H1 (cell line): Measurements from ENCODE around the gene SMTNL2. TPM values are rescaled to one million over a fixed set of nuclear protein-coding genes. Genes with fewer than 3 reads are reported as not detected.

Source experiments
- CTCF ChIA-PET: fragments of 300-600 bp; sonication (Branson Sonifier 250); formaldehyde crosslinking; loops from one replicate; lab custom pipeline; 2021; ENCODE audit not compliant: partially characterized antibody; lab: Charles Lee
- POLR2A ChIA-PET: fragments of 300-600 bp; sonication (Branson Sonifier 250); formaldehyde crosslinking; loops from one replicate; lab custom pipeline; 2021; ENCODE audit warnings: inconsistent platforms; ENCODE audit not compliant: partially characterized antibody; lab: Charles Lee
- DNase-seq, 2 experiments: peaks; one replicate each; pipeline versions ENCODE4 v3.0.0 to v3.0.0-alpha.2; 2010 to 2022; ENCODE audit warnings: low spot score in 2 of 2, low read depth in 1 of 2, mixed read lengths in 1 of 2
- FAIRE-seq: peaks from 2 replicates; lab custom pipeline; 2011; peaks lifted over from hg19 to GRCh38; lab: Jason Lieb, UNC
- H2AFZ ChIP-seq: 2 replicates; pipeline ENCODE4 v1.8.1; 2012; ENCODE audit warnings: low read length, inconsistent platforms
- H2AK5ac ChIP-seq: 2 replicates; pipeline ENCODE4 v1.6.1; 2013; ENCODE audit warnings: low read depth, low read length
- H2BK120ac ChIP-seq: replicated peaks from 2 replicates; pipeline ENCODE3; 2013; ENCODE audit warnings: low read depth, low read length, inconsistent platforms
- H2BK12ac ChIP-seq: 2 replicates; pipeline ENCODE4 v1.6.1; 2013; ENCODE audit warnings: low read depth, low read length
- H2BK15ac ChIP-seq: 2 replicates; pipeline ENCODE4 v1.6.1; 2013; ENCODE audit warnings: low read length
- H2BK20ac ChIP-seq: 2 replicates; pipeline ENCODE4 v1.6.1; 2013; ENCODE audit warnings: low read length
- H2BK5ac ChIP-seq: 2 replicates; pipeline ENCODE4 v1.6.1; 2013; ENCODE audit warnings: low read depth, low read length
- H3K14ac ChIP-seq: 2 replicates; pipeline ENCODE4 v1.6.1; 2013; ENCODE audit warnings: inconsistent platforms; ENCODE audit not compliant: insufficient read length
- H3K18ac ChIP-seq: 2 replicates; pipeline ENCODE4 v1.6.1; 2013; ENCODE audit warnings: low read length; ENCODE audit errors: extremely low read depth
- H3K23ac ChIP-seq: 2 replicates; pipeline ENCODE4 v1.6.1; 2013; ENCODE audit warnings: inconsistent platforms; ENCODE audit not compliant: insufficient read length
- H3K23me2 ChIP-seq: 2 replicates; pipeline ENCODE4 v1.6.1; 2013; ENCODE audit warnings: low read depth, low read length
- H3K27ac ChIP-seq: 2 replicates; pipeline ENCODE4 v1.6.1; 2011; ENCODE audit warnings: low read depth, low read length, inconsistent platforms
- H3K27me3 ChIP-seq, 4 experiments: replicated peaks in 1 of 4; 1 replicate in 1 of 4; 2 replicates in 3 of 4; pipeline versions ENCODE4 v1.6.1 to v1.8.1; 2011 to 2013; ENCODE audit warnings: low read length in 3 of 4, mild to moderate bottlenecking in 3 of 4, inconsistent platforms in 2 of 4, mixed read lengths in 2 of 4, moderate library complexity in 1 of 4; ENCODE audit not compliant: control insufficient read depth in 3 of 4, insufficient read depth in 3 of 4; ENCODE audit errors: extremely low read depth in 1 of 4
- H3K36me3 ChIP-seq, 4 experiments: 2 replicates each; pipeline versions ENCODE4 v1.6.1 to v1.8.1; 2011 to 2013; ENCODE audit warnings: mild to moderate bottlenecking in 4 of 4, low read length in 3 of 4, moderate library complexity in 2 of 4, control low read depth in 1 of 4, inconsistent platforms in 1 of 4; ENCODE audit not compliant: insufficient read depth in 4 of 4, control insufficient read depth in 2 of 4
- H3K4ac ChIP-seq: replicated peaks from 2 replicates; pipeline ENCODE3; 2013; ENCODE audit warnings: low read length, low read depth, mixed read lengths, inconsistent platforms; ENCODE audit not compliant: insufficient read length
- H3K4me1 ChIP-seq, 4 experiments: replicated peaks in 1 of 4; 1 replicate in 1 of 4; 2 replicates in 3 of 4; pipeline versions ENCODE4 v1.6.1 to v1.8.1; 2011 to 2013; ENCODE audit warnings: low read length in 3 of 4, inconsistent platforms in 2 of 4, mixed read lengths in 1 of 4; ENCODE audit not compliant: insufficient read depth in 4 of 4, control insufficient read depth in 3 of 4
- H3K4me2 ChIP-seq, 2 experiments: 2 replicates each; pipeline versions ENCODE4 v1.6.1 to v1.8.1; 2011 to 2013; ENCODE audit warnings: low read depth in 2 of 2, low read length in 2 of 2, control low read depth in 1 of 2, inconsistent platforms in 1 of 2, mild to moderate bottlenecking in 1 of 2; ENCODE audit not compliant: insufficient read depth in 1 of 2
- H3K4me3 ChIP-seq, 4 experiments: fragments of 200-600, 300-600 bp in 1 of 4; sonication (generic), shearing (Covaris generic), sonication (Bioruptor Twin) in 1 of 4; 2 replicates each; pipeline versions ENCODE4 v1.5.1 to v1.8.1; 2011 to 2016; ENCODE audit warnings: low read length in 4 of 4, low read depth in 3 of 4, control low read depth in 2 of 4, inconsistent platforms in 2 of 4, mild to moderate bottlenecking in 2 of 4, mixed read lengths in 1 of 4, moderate library complexity in 1 of 4; ENCODE audit not compliant: insufficient read depth in 2 of 4; ENCODE audit errors: extremely low read depth in 1 of 4
- H3K56ac ChIP-seq: replicated peaks from 2 replicates; pipeline ENCODE3; 2013; ENCODE audit warnings: low read depth, mild to moderate bottlenecking, mixed read lengths, low read length, inconsistent platforms; ENCODE audit not compliant: insufficient read length
- H3K79me1 ChIP-seq: 2 replicates; pipeline ENCODE4 v1.6.1; 2013; ENCODE audit warnings: low read depth, low read length, control low read depth
- H3K79me2 ChIP-seq, 2 experiments: 2 replicates each; pipeline versions ENCODE4 v1.6.1 to v1.8.1; 2012 to 2013; ENCODE audit warnings: low read length in 2 of 2, mild to moderate bottlenecking in 2 of 2, inconsistent platforms in 1 of 2; ENCODE audit not compliant: insufficient read depth in 2 of 2, control insufficient read depth in 1 of 2
- H3K9ac ChIP-seq, 4 experiments: replicated peaks in 1 of 4; 1 replicate in 1 of 4; 2 replicates in 3 of 4; pipeline versions ENCODE4 v1.6.1 to v1.8.1; 2011 to 2013; ENCODE audit warnings: low read depth in 3 of 4, low read length in 3 of 4, control low read depth in 2 of 4, mild to moderate bottlenecking in 2 of 4, moderate library complexity in 2 of 4, inconsistent platforms in 1 of 4; ENCODE audit errors: extremely low read depth in 1 of 4
- H3K9me3 ChIP-seq, 2 experiments: 2 replicates each; pipeline versions ENCODE4 v1.6.1 to v1.8.1; 2012 to 2013; ENCODE audit warnings: mild to moderate bottlenecking in 2 of 2, moderate library complexity in 2 of 2, control low read depth in 1 of 2, inconsistent platforms in 1 of 2, low read depth in 1 of 2, low read length in 1 of 2, mixed read lengths in 1 of 2; ENCODE audit not compliant: insufficient read depth in 2 of 2
- H4K20me1 ChIP-seq, 2 experiments: replicated peaks in 1 of 2; 2 replicates each; pipeline versions ENCODE3 to v1.8.1; 2011 to 2013; ENCODE audit warnings: inconsistent platforms in 2 of 2, low read length in 2 of 2, mild to moderate bottlenecking in 1 of 2; ENCODE audit not compliant: insufficient read depth in 2 of 2, control insufficient read depth in 1 of 2
- H4K5ac ChIP-seq: 2 replicates; pipeline ENCODE4 v1.6.1; 2013; ENCODE audit warnings: low read length, low read depth, mixed read lengths, inconsistent platforms; ENCODE audit not compliant: insufficient read length
- H4K8ac ChIP-seq: 2 replicates; pipeline ENCODE4 v1.8.0; 2013; ENCODE audit warnings: mild to moderate bottlenecking, moderate library complexity, low read length, inconsistent platforms; ENCODE audit not compliant: insufficient read depth; ENCODE audit errors: extremely low read depth
- H4K91ac ChIP-seq: replicated peaks from 2 replicates; pipeline ENCODE3; 2013; ENCODE audit warnings: low read length, mixed read lengths, inconsistent platforms; ENCODE audit not compliant: insufficient read length
- CBX8 ChIP-seq: fragments of 300-800, 300-1000 bp; sonication (generic); IDR thresholded peaks from 2 replicates; pipeline ENCODE4 v1.7.1; 2016; ENCODE audit warnings: low read depth, low read length, borderline replicate concordance
- CHD1 ChIP-seq: IDR thresholded peaks from 2 replicates; pipeline ENCODE4 v1.6.1; 2012; ENCODE audit warnings: low read depth, low read length, improper control_type of control experiment
- CHD2 ChIP-seq: IDR thresholded peaks from 2 replicates; pipeline ENCODE4 v1.6.1; 2012; ENCODE audit warnings: low read length, improper control_type of control experiment
- EP300 ChIP-seq, 2 experiments: IDR thresholded peaks; 1 replicate in 1 of 2; 2 replicates in 1 of 2; pipeline ENCODE4 v1.6.1; 2011 to 2012; ENCODE audit warnings: low read depth in 2 of 2, low read length in 2 of 2, mild to moderate bottlenecking in 2 of 2, borderline replicate concordance in 1 of 2, inconsistent platforms in 1 of 2, moderate library complexity in 1 of 2
- GTF2F1 ChIP-seq: IDR thresholded peaks from 2 replicates; pipeline ENCODE4 v1.6.1; 2012; ENCODE audit warnings: low read depth, low read length, improper control_type of control experiment, borderline replicate concordance
- HDAC2 ChIP-seq, 2 experiments: fragments of 300-600 bp in 1 of 2; sonication (generic) in 1 of 2; IDR thresholded peaks; 2 replicates each; pipeline ENCODE4 v1.6.1; 2011 to 2012; ENCODE audit warnings: low read depth in 2 of 2, low read length in 2 of 2, mild to moderate bottlenecking in 2 of 2, moderate library complexity in 2 of 2, borderline replicate concordance in 1 of 2, inconsistent platforms in 1 of 2
- NANOG ChIP-seq: IDR thresholded peaks from 2 replicates; pipeline ENCODE4 v1.6.1; 2011; ENCODE audit warnings: low read length, low read depth, mild to moderate bottlenecking, inconsistent platforms; ENCODE audit not compliant: insufficient read depth, poor library complexity, severe bottlenecking
- SP1 ChIP-seq: IDR thresholded peaks from 2 replicates; pipeline ENCODE4 v1.6.1; 2011; ENCODE audit warnings: low read depth, low read length
- SP4 ChIP-seq: IDR thresholded peaks from 2 replicates; pipeline ENCODE4 v1.6.1; 2012; ENCODE audit warnings: low read length, inconsistent platforms
- SUZ12 ChIP-seq: fragments of 200-600 bp; sonication (generic); IDR thresholded peaks from 2 replicates; pipeline ENCODE4 v1.6.1; 2012; ENCODE audit warnings: mild to moderate bottlenecking, inconsistent platforms, low read length, moderate library complexity, mixed read lengths
- TEAD4 ChIP-seq: IDR thresholded peaks from 2 replicates; pipeline ENCODE4 v1.6.1; 2012; ENCODE audit warnings: low read depth, low read length, inconsistent platforms, mixed read lengths
- WGBS, 2 experiments: shearing (Covaris generic) in 1 of 2; methylation state at CpG; one replicate each; pipeline versions ENCODE4 v1.1.6 to v1.1.7; 2013 to 2015; ENCODE audit warnings: low lambda C conversion rate in 2 of 2, mixed read lengths in 2 of 2, inconsistent platforms in 1 of 2, low coverage in 1 of 2, missing lambda C conversion rate in 1 of 2; ENCODE audit not compliant: insufficient replicate concordance in 2 of 2, insufficient coverage in 1 of 2, insufficient read length in 1 of 2; ENCODE audit errors: extremely low coverage in 1 of 2, missing lambda C conversion rate in 1 of 2; 5-methylcytosine and 5-hydroxymethylcytosine counted together
- polyA plus RNA-seq, 7 experiments: library from polyadenylated mRNA; depleted of rRNA in 3 of 7; stranded (reverse) in 5 of 7; unstranded in 2 of 7; fragments of >200 nt in 5 of 7; fragments of 200-250 nt in 2 of 7; gene quantifications; 1 replicate in 5 of 7; 2 replicates in 1 of 7; 4 replicates in 1 of 7; pipeline versions ENCODE4 v1.2.1 to v1.2.3, GENCODE V29; 2011 to 2013; ENCODE audit warnings: missing spikeins in 2 of 7, mixed read lengths in 2 of 7
- total RNA-seq: library from RNA; stranded (reverse); fragmentation: NEBNext Ultra II Directional; extraction: Animal tissue kit (Norgen Biotek cat#: 25700); gene quantifications from 2 replicates; pipeline ENCODE4 v1.2.1, GENCODE V29; 2021

Gene SMTNL2
- total and polyA plus RNA-seq, 2 of the 8 experiments (the other 6 are each of a cell fraction or from before 2014, with no cell fraction given) = 3.6 to 4.5 TPM

DNA sequence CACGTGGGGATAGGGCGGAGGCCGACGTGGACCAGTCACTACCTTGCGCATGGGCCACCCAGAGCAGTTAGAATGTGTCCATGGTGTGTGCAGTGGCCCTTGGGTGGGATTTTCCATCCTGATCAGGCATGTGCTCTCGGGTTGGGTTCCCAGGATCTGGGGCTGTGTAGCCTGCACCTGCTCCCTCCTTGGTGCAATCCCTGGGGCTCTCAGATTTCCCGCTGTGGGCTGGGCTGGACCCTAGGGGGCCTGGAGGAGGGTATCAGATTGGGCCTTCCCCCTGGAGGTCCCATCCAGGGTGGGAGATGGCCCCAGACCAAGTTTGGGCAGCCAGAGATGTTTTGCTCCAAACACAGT, 1.3 kb downstream of the SMTNL2 start:
- Histone ChIP-seq H3K4ac (no peak overlapping the region), H4K20me1 (peaks cover 0 to 1% of the 10 kb centered on the region in 2 experiments), H3K18ac (no peak overlapping the region), H4K8ac (no peak overlapping the region), H2BK120ac (no peak overlapping the region), H3K36me3 (no peaks in the 10 kb centered on the region), H3K23me2 (peaks cover 10% of the 10 kb centered on the region; the same call in 1 of the 2 replicates), H3K27ac (no peak overlapping the region), H3K23ac (no peak overlapping the region), H2BK12ac (no peak overlapping the region), H4K5ac (no peak overlapping the region), H4K91ac (peak overlapping the region; percentile 61), H3K27me3 (peaks cover 8 to 45% (median 38%) of the 10 kb centered on the region in 4 experiments), H3K4me1 (peaks cover 0 to 22% (median 13%) of the 10 kb centered on the region in 4 experiments; a peak in 6 of 7 replicates), H2AK5ac (0 out of 2 replicates have a peak overlapping the region, but pooled peaks have one; percentile 13), H3K9me3 (no peaks in the 10 kb centered on the region), H2AFZ (no peak overlapping the region), H3K4me2 (peak overlapping the region; percentile 75 to 88; a peak in 2 of 4 replicates), H3K4me3 (peak overlapping the region in 1 of 4 experiments; percentile 69; a peak in 2 of 8 replicates), H3K9ac (no peak overlapping the region), H2BK20ac (no peak overlapping the region), H3K14ac (no peak overlapping the region), H2BK5ac (no peak overlapping the region; the same call in 1 of the 2 replicates), H3K79me1 (no peaks in the 10 kb centered on the region), H2BK15ac (0 out of 2 replicates have a peak overlapping the region, but pooled peaks have one; percentile 88), H3K56ac (no peak overlapping the region), H3K79me2 (no peaks in the 10 kb centered on the region)
- ChIA-PET POLR2A (interaction anchor here (1.3 kb wide), 1 partner anchor 11 kb away, joined by 3 read pairs; no protein-coding TSS in a partner anchor), CTCF (interaction anchor here (0.7 to 4.2 kb wide), 2 partner anchors 19 to 25 kb away, joined by 3 to 39 read pairs; no protein-coding TSS in a partner anchor)
- no peak for FAIRE-seq
- TF ChIP-seq NANOG (no peak), SUZ12 (no peak), EP300 (IDR thresholded peaks at IDR 0.05; ENCODE audit: borderline replicate concordance in 1 of 2, low read depth in 2 of 2, low read length in 2 of 2) (no peak), GTF2F1 (no peak), TEAD4 (no peak), SP1 (no peak), HDAC2 (IDR thresholded peaks at IDR 0.05; ENCODE audit: borderline replicate concordance in 1 of 2, low read depth in 2 of 2, low read length in 2 of 2) (no peak), SP4 (no peak), CHD1 (no peak), CBX8 (no peak), CHD2 (no peak)
- no peak for DNase-seq
- 78% methylated on average over 7 of the region's 7 CpGs; no CpG with 5 or more reads in 1 of the 2 experiments for WGBS, 2 experiments
